H1 (cell line): ENCODE results near the gene GYPA. TPM values are rescaled to one million over a fixed set of nuclear protein-coding genes. Genes with fewer than 3 reads are reported as not detected.

Experiments
- CTCF ChIA-PET: fragments of 300-600 bp; sonication (Branson Sonifier 250); formaldehyde crosslinking; loops from one replicate; lab custom pipeline; 2021; ENCODE audit not compliant: partially characterized antibody; lab: Charles Lee
- POLR2A ChIA-PET: fragments of 300-600 bp; sonication (Branson Sonifier 250); formaldehyde crosslinking; loops from one replicate; lab custom pipeline; 2021; ENCODE audit warnings: inconsistent platforms; ENCODE audit not compliant: partially characterized antibody; lab: Charles Lee
- DNase-seq, 2 experiments: peaks; one replicate each; pipeline versions ENCODE4 v3.0.0 to v3.0.0-alpha.2; 2010 to 2022; ENCODE audit warnings: low spot score in 2 of 2, low read depth in 1 of 2, mixed read lengths in 1 of 2
- FAIRE-seq: peaks from 2 replicates; lab custom pipeline; 2011; peaks lifted over from hg19 to GRCh38; lab: Jason Lieb, UNC
- H2AFZ ChIP-seq: 2 replicates; pipeline ENCODE4 v1.8.1; 2012; ENCODE audit warnings: low read length, inconsistent platforms
- H2AK5ac ChIP-seq: 2 replicates; pipeline ENCODE4 v1.6.1; 2013; ENCODE audit warnings: low read depth, low read length
- H2BK120ac ChIP-seq: replicated peaks from 2 replicates; pipeline ENCODE3; 2013; ENCODE audit warnings: low read depth, low read length, inconsistent platforms
- H2BK12ac ChIP-seq: 2 replicates; pipeline ENCODE4 v1.6.1; 2013; ENCODE audit warnings: low read depth, low read length
- H2BK15ac ChIP-seq: 2 replicates; pipeline ENCODE4 v1.6.1; 2013; ENCODE audit warnings: low read length
- H2BK20ac ChIP-seq: 2 replicates; pipeline ENCODE4 v1.6.1; 2013; ENCODE audit warnings: low read length
- H2BK5ac ChIP-seq: 2 replicates; pipeline ENCODE4 v1.6.1; 2013; ENCODE audit warnings: low read depth, low read length
- H3K14ac ChIP-seq: 2 replicates; pipeline ENCODE4 v1.6.1; 2013; ENCODE audit warnings: inconsistent platforms; ENCODE audit not compliant: insufficient read length
- H3K18ac ChIP-seq: 2 replicates; pipeline ENCODE4 v1.6.1; 2013; ENCODE audit warnings: low read length; ENCODE audit errors: extremely low read depth
- H3K23ac ChIP-seq: 2 replicates; pipeline ENCODE4 v1.6.1; 2013; ENCODE audit warnings: inconsistent platforms; ENCODE audit not compliant: insufficient read length
- H3K23me2 ChIP-seq: 2 replicates; pipeline ENCODE4 v1.6.1; 2013; ENCODE audit warnings: low read depth, low read length
- H3K27ac ChIP-seq: 2 replicates; pipeline ENCODE4 v1.6.1; 2011; ENCODE audit warnings: low read depth, low read length, inconsistent platforms
- H3K27me3 ChIP-seq, 4 experiments: replicated peaks in 1 of 4; 1 replicate in 1 of 4; 2 replicates in 3 of 4; pipeline versions ENCODE4 v1.6.1 to v1.8.1; 2011 to 2013; ENCODE audit warnings: low read length in 3 of 4, mild to moderate bottlenecking in 3 of 4, inconsistent platforms in 2 of 4, mixed read lengths in 2 of 4, moderate library complexity in 1 of 4; ENCODE audit not compliant: control insufficient read depth in 3 of 4, insufficient read depth in 3 of 4; ENCODE audit errors: extremely low read depth in 1 of 4
- H3K36me3 ChIP-seq, 4 experiments: 2 replicates each; pipeline versions ENCODE4 v1.6.1 to v1.8.1; 2011 to 2013; ENCODE audit warnings: mild to moderate bottlenecking in 4 of 4, low read length in 3 of 4, moderate library complexity in 2 of 4, control low read depth in 1 of 4, inconsistent platforms in 1 of 4; ENCODE audit not compliant: insufficient read depth in 4 of 4, control insufficient read depth in 2 of 4
- H3K4ac ChIP-seq: replicated peaks from 2 replicates; pipeline ENCODE3; 2013; ENCODE audit warnings: low read length, low read depth, mixed read lengths, inconsistent platforms; ENCODE audit not compliant: insufficient read length
- H3K4me1 ChIP-seq, 4 experiments: replicated peaks in 1 of 4; 1 replicate in 1 of 4; 2 replicates in 3 of 4; pipeline versions ENCODE4 v1.6.1 to v1.8.1; 2011 to 2013; ENCODE audit warnings: low read length in 3 of 4, inconsistent platforms in 2 of 4, mixed read lengths in 1 of 4; ENCODE audit not compliant: insufficient read depth in 4 of 4, control insufficient read depth in 3 of 4
- H3K4me2 ChIP-seq, 2 experiments: 2 replicates each; pipeline versions ENCODE4 v1.6.1 to v1.8.1; 2011 to 2013; ENCODE audit warnings: low read depth in 2 of 2, low read length in 2 of 2, control low read depth in 1 of 2, inconsistent platforms in 1 of 2, mild to moderate bottlenecking in 1 of 2; ENCODE audit not compliant: insufficient read depth in 1 of 2
- H3K4me3 ChIP-seq, 4 experiments: fragments of 200-600, 300-600 bp in 1 of 4; sonication (generic), shearing (Covaris generic), sonication (Bioruptor Twin) in 1 of 4; 2 replicates each; pipeline versions ENCODE4 v1.5.1 to v1.8.1; 2011 to 2016; ENCODE audit warnings: low read length in 4 of 4, low read depth in 3 of 4, control low read depth in 2 of 4, inconsistent platforms in 2 of 4, mild to moderate bottlenecking in 2 of 4, mixed read lengths in 1 of 4, moderate library complexity in 1 of 4; ENCODE audit not compliant: insufficient read depth in 2 of 4; ENCODE audit errors: extremely low read depth in 1 of 4
- H3K56ac ChIP-seq: replicated peaks from 2 replicates; pipeline ENCODE3; 2013; ENCODE audit warnings: low read depth, mild to moderate bottlenecking, mixed read lengths, low read length, inconsistent platforms; ENCODE audit not compliant: insufficient read length
- H3K79me1 ChIP-seq: 2 replicates; pipeline ENCODE4 v1.6.1; 2013; ENCODE audit warnings: low read depth, low read length, control low read depth
- H3K79me2 ChIP-seq, 2 experiments: 2 replicates each; pipeline versions ENCODE4 v1.6.1 to v1.8.1; 2012 to 2013; ENCODE audit warnings: low read length in 2 of 2, mild to moderate bottlenecking in 2 of 2, inconsistent platforms in 1 of 2; ENCODE audit not compliant: insufficient read depth in 2 of 2, control insufficient read depth in 1 of 2
- H3K9ac ChIP-seq, 4 experiments: replicated peaks in 1 of 4; 1 replicate in 1 of 4; 2 replicates in 3 of 4; pipeline versions ENCODE4 v1.6.1 to v1.8.1; 2011 to 2013; ENCODE audit warnings: low read depth in 3 of 4, low read length in 3 of 4, control low read depth in 2 of 4, mild to moderate bottlenecking in 2 of 4, moderate library complexity in 2 of 4, inconsistent platforms in 1 of 4; ENCODE audit errors: extremely low read depth in 1 of 4
- H3K9me3 ChIP-seq, 2 experiments: 2 replicates each; pipeline versions ENCODE4 v1.6.1 to v1.8.1; 2012 to 2013; ENCODE audit warnings: mild to moderate bottlenecking in 2 of 2, moderate library complexity in 2 of 2, control low read depth in 1 of 2, inconsistent platforms in 1 of 2, low read depth in 1 of 2, low read length in 1 of 2, mixed read lengths in 1 of 2; ENCODE audit not compliant: insufficient read depth in 2 of 2
- H4K20me1 ChIP-seq, 2 experiments: replicated peaks in 1 of 2; 2 replicates each; pipeline versions ENCODE3 to v1.8.1; 2011 to 2013; ENCODE audit warnings: inconsistent platforms in 2 of 2, low read length in 2 of 2, mild to moderate bottlenecking in 1 of 2; ENCODE audit not compliant: insufficient read depth in 2 of 2, control insufficient read depth in 1 of 2
- H4K5ac ChIP-seq: 2 replicates; pipeline ENCODE4 v1.6.1; 2013; ENCODE audit warnings: low read length, low read depth, mixed read lengths, inconsistent platforms; ENCODE audit not compliant: insufficient read length
- H4K8ac ChIP-seq: 2 replicates; pipeline ENCODE4 v1.8.0; 2013; ENCODE audit warnings: mild to moderate bottlenecking, moderate library complexity, low read length, inconsistent platforms; ENCODE audit not compliant: insufficient read depth; ENCODE audit errors: extremely low read depth
- H4K91ac ChIP-seq: replicated peaks from 2 replicates; pipeline ENCODE3; 2013; ENCODE audit warnings: low read length, mixed read lengths, inconsistent platforms; ENCODE audit not compliant: insufficient read length
- HDAC2 ChIP-seq, 2 experiments: fragments of 300-600 bp in 1 of 2; sonication (generic) in 1 of 2; IDR thresholded peaks; 2 replicates each; pipeline ENCODE4 v1.6.1; 2011 to 2012; ENCODE audit warnings: low read depth in 2 of 2, low read length in 2 of 2, mild to moderate bottlenecking in 2 of 2, moderate library complexity in 2 of 2, borderline replicate concordance in 1 of 2, inconsistent platforms in 1 of 2
- WGBS, 2 experiments: shearing (Covaris generic) in 1 of 2; methylation state at CpG; one replicate each; pipeline versions ENCODE4 v1.1.6 to v1.1.7; 2013 to 2015; ENCODE audit warnings: low lambda C conversion rate in 2 of 2, mixed read lengths in 2 of 2, inconsistent platforms in 1 of 2, low coverage in 1 of 2, missing lambda C conversion rate in 1 of 2; ENCODE audit not compliant: insufficient replicate concordance in 2 of 2, insufficient coverage in 1 of 2, insufficient read length in 1 of 2; ENCODE audit errors: extremely low coverage in 1 of 2, missing lambda C conversion rate in 1 of 2; 5-methylcytosine and 5-hydroxymethylcytosine counted together
- polyA plus RNA-seq, 7 experiments: library from polyadenylated mRNA; depleted of rRNA in 3 of 7; stranded (reverse) in 5 of 7; unstranded in 2 of 7; fragments of >200 nt in 5 of 7; fragments of 200-250 nt in 2 of 7; gene quantifications; 1 replicate in 5 of 7; 2 replicates in 1 of 7; 4 replicates in 1 of 7; pipeline versions ENCODE4 v1.2.1 to v1.2.3, GENCODE V29; 2011 to 2013; ENCODE audit warnings: missing spikeins in 2 of 7, mixed read lengths in 2 of 7
- total RNA-seq: library from RNA; stranded (reverse); fragmentation: NEBNext Ultra II Directional; extraction: Animal tissue kit (Norgen Biotek cat#: 25700); gene quantifications from 2 replicates; pipeline ENCODE4 v1.2.1, GENCODE V29; 2021

The GYPA gene
- total and polyA plus RNA-seq, 2 of the 8 experiments (the other 6 are each of a cell fraction or from before 2014, with no cell fraction given) = not detected

DNA sequence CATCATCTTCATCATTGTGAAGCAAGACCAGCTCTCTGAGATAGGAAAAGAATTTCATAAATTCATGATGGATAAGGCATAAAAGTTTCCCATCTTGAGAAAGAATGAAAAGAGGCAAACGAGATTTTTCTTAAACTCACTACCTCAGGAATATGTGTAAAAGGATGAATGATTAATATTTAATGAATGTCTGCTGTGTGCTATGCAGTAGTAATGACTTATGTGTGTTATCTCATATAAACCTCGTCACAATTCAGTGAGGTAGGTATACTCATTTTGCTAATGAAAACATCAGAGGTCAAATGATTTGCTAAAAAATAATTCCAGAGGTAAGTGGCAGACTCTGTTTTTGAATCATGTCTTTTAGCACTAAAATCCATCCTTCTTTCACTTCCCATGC, 42.6 kb upstream of the GYPA start:
- no peaks in the 10 kb centered on the region for H3K79me1 ChIP-seq
- no peaks in the 10 kb centered on the region for H4K20me1 ChIP-seq
- H4K8ac ChIP-seq = no peak overlapping the region
- H4K5ac ChIP-seq = no peak overlapping the region
- DNase-seq (no peak), FAIRE-seq (no peak)
- no peak overlapping the region for H3K18ac ChIP-seq
- H3K23ac ChIP-seq = no peak overlapping the region
- no peak overlapping the region for H2BK120ac ChIP-seq
- H2BK5ac ChIP-seq = no peak overlapping the region
- H3K4ac ChIP-seq = no peak overlapping the region
- WGBS, 2 experiments = 93% methylated on average over 2 of the region's 2 CpGs; no CpG with 5 or more reads in 1 of the 2 experiments
- H3K4me1 ChIP-seq = peaks cover 0 to 3% (median under 1%) of the 10 kb centered on the region in 4 experiments; a peak in 1 of 7 replicates
- TF ChIP-seq HDAC2 (IDR thresholded peaks at IDR 0.05; ENCODE audit: borderline replicate concordance in 1 of 2, low read depth in 2 of 2, low read length in 2 of 2) = no peak
- H3K4me3 ChIP-seq = no peak overlapping the region
- no peaks in the 10 kb centered on the region; a peak in 1 of 4 replicates for H3K9me3 ChIP-seq
- H2BK12ac ChIP-seq = no peak overlapping the region
- H3K9ac ChIP-seq = no peak overlapping the region
- H3K14ac ChIP-seq = no peak overlapping the region
- no peak overlapping the region for H2BK20ac ChIP-seq
- no peaks in the 10 kb centered on the region for H3K79me2 ChIP-seq
- no peak overlapping the region for H2BK15ac ChIP-seq
- ChIA-PET CTCF (no interaction called here), POLR2A (no interaction called here)
- H2AK5ac ChIP-seq = no peak overlapping the region
- no peak overlapping the region for H3K56ac ChIP-seq
- H4K91ac ChIP-seq = no peak overlapping the region
- no peak overlapping the region for H3K4me2 ChIP-seq
- H3K36me3 ChIP-seq = no peaks in the 10 kb centered on the region
- H2AFZ ChIP-seq = no peak overlapping the region
- no peak overlapping the region for H3K27ac ChIP-seq
- H3K23me2 ChIP-seq = no peaks in the 10 kb centered on the region
- H3K27me3 ChIP-seq = no peaks in the 10 kb centered on the region; a peak in 2 of 7 replicates
